ENCODE measurements around the gene ANKRD44. TPM values are rescaled to one million over a fixed set of nuclear protein-coding genes. Genes with fewer than 3 reads are reported as not detected.

ANKRD44 gene
- total RNA-seq, 1 experiment from 2014 or later: 0.68 TPM

DNA sequence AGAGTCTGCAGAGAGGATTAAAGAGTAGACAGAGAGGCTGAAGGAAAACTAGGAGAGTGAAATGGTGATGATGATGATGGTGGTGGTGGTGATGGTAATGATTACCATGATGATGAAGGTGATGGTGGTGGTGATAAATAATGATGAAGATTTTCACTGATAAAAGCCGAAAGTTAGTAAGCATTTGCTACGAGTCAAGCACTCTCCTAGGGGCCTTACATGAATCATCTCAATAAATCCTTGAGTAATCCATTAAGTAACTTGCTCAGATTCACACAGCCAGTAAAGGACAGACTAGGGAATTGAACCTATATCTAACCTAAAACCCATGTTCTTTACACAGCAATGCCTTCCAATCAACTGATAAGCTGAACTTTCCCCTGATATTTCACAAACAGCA lies 277.4 kb downstream of the ANKRD44 start (continued):
- TF ChIP-seq, protein P1, sequence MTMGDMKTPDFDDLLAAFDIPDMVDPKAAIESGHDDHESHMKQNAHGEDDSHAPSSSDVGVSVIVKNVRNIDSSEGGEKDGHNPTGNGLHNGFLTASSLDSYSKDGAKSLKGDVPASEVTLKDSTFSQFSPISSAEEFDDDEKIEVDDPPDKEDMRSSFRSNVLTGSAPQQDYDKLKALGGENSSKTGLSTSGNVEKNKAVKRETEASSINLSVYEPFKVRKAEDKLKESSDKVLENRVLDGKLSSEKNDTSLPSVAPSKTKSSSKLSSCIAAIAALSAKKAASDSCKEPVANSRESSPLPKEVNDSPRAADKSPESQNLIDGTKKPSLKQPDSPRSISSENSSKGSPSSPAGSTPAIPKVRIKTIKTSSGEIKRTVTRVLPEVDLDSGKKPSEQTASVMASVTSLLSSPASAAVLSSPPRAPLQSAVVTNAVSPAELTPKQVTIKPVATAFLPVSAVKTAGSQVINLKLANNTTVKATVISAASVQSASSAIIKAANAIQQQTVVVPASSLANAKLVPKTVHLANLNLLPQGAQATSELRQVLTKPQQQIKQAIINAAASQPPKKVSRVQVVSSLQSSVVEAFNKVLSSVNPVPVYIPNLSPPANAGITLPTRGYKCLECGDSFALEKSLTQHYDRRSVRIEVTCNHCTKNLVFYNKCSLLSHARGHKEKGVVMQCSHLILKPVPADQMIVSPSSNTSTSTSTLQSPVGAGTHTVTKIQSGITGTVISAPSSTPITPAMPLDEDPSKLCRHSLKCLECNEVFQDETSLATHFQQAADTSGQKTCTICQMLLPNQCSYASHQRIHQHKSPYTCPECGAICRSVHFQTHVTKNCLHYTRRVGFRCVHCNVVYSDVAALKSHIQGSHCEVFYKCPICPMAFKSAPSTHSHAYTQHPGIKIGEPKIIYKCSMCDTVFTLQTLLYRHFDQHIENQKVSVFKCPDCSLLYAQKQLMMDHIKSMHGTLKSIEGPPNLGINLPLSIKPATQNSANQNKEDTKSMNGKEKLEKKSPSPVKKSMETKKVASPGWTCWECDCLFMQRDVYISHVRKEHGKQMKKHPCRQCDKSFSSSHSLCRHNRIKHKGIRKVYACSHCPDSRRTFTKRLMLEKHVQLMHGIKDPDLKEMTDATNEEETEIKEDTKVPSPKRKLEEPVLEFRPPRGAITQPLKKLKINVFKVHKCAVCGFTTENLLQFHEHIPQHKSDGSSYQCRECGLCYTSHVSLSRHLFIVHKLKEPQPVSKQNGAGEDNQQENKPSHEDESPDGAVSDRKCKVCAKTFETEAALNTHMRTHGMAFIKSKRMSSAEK (CRISPR knock-in tag; IDR thresholded peaks at IDR 0.05; ENCODE audit: borderline replicate concordance): no peak

GRCh38 chr2:197031803-197032202 lies 278.8 kb downstream of the ANKRD44 start:
- Mint-ChIP-seq H3K4me1 (no peaks in the 10 kb centered on the region), H3K27me3 (ENCODE audit: low read depth) (no peaks in the 10 kb centered on the region; the same call in 1 of the 2 replicates), H3K4me3 (no peak overlapping the region), H3K36me3 (no peaks in the 10 kb centered on the region), H3K27ac (no peak overlapping the region), H3K9me3 (no peaks in the 10 kb centered on the region)
- ChIA-PET POLR2A (no interaction called here), CTCF (no interaction called here)
- ATAC-seq (no peak), DNase-seq (ENCODE audit: low spot score) (no peak)
- TF ChIP-seq ETV6 (CRISPR knock-in tag; IDR thresholded peaks at IDR 0.05) (no peak), GRHL2 (CRISPR knock-in tag; IDR thresholded peaks at IDR 0.05; ENCODE audit: insufficient replicate concordance, severe bottlenecking) (no peak)

DNA sequence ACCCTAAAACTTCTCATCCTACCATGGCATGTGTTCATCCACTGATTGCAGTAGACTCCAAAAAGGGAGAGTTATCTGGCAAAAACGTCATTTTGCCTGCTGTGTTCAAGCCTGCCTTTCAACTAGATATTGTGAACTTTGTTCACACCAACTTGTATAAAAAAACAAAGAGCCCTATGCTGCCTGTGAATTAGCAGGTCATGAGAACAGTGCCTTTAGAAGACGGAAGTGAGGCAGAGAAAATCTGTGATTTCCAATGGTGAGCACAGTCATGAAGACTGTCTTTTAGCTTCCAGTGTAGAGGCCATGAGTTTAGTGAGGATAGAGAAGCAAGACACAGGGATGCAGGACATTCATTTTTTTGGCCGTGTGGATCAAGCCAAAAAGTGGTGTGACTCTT lies 280.5 kb downstream of the ANKRD44 start:
- DNase-seq (ENCODE audit: low spot score) (no peak), ATAC-seq (no peak)
- H3K9me3 Mint-ChIP-seq: no peaks in the 10 kb centered on the region
- ChIA-PET POLR2A (no interaction called here), CTCF (interaction anchor here (1.4 kb wide), 1 partner anchor 18 kb away, joined by 3 read pairs; no protein-coding TSS in a partner anchor)
- H3K27me3 Mint-ChIP-seq (ENCODE audit: low read depth): no peaks in the 10 kb centered on the region; the same call in 1 of the 2 replicates
- no peak overlapping the region for H3K4me3 Mint-ChIP-seq
- TF ChIP-seq CREM (CRISPR knock-in tag; IDR thresholded peaks at IDR 0.05): no peak
- no peak for TF ChIP-seq CREB1 (CRISPR knock-in tag; IDR thresholded peaks at IDR 0.05)
- no peak for TF ChIP-seq ZNF121 (CRISPR knock-in tag; IDR thresholded peaks at IDR 0.05)
- TF ChIP-seq, protein P2, sequence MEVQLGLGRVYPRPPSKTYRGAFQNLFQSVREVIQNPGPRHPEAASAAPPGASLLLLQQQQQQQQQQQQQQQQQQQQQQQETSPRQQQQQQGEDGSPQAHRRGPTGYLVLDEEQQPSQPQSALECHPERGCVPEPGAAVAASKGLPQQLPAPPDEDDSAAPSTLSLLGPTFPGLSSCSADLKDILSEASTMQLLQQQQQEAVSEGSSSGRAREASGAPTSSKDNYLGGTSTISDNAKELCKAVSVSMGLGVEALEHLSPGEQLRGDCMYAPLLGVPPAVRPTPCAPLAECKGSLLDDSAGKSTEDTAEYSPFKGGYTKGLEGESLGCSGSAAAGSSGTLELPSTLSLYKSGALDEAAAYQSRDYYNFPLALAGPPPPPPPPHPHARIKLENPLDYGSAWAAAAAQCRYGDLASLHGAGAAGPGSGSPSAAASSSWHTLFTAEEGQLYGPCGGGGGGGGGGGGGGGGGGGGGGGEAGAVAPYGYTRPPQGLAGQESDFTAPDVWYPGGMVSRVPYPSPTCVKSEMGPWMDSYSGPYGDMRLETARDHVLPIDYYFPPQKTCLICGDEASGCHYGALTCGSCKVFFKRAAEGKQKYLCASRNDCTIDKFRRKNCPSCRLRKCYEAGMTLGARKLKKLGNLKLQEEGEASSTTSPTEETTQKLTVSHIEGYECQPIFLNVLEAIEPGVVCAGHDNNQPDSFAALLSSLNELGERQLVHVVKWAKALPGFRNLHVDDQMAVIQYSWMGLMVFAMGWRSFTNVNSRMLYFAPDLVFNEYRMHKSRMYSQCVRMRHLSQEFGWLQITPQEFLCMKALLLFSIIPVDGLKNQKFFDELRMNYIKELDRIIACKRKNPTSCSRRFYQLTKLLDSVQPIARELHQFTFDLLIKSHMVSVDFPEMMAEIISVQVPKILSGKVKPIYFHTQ (CRISPR knock-in tag; IDR thresholded peaks at IDR 0.05): no peak
- TF ChIP-seq JUN (CRISPR knock-in tag; IDR thresholded peaks at IDR 0.05): no peak
- TF ChIP-seq RELA (CRISPR knock-in tag; IDR thresholded peaks at IDR 0.05; ENCODE audit: borderline replicate concordance): no peak
- no peak for TF ChIP-seq TP53 (CRISPR knock-in tag; IDR thresholded peaks at IDR 0.05)
- TF ChIP-seq GABPB1 (CRISPR knock-in tag; IDR thresholded peaks at IDR 0.05): no peak
- no peaks in the 10 kb centered on the region for H3K4me1 Mint-ChIP-seq
- H3K27ac Mint-ChIP-seq: no peak overlapping the region
- H3K36me3 Mint-ChIP-seq: no peaks in the 10 kb centered on the region

DNA sequence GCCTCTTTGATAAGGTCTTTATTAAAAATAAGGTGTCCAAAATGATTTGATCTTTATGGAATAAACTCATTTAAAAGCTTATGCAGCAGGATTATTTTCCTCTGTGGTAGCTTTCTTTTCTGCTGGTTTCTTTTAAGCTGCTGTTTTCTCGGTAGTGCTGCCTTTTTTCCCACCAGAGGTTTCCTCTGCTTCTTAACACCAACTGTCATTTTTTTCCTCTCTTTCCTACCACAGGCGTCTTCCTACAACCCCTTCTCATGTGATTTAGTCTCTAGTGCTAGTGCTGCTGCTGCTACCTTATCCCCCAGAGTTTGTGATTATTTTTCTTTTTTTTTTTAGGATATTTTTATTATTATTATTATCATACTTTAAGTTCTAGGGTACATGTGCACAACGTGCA lies 281.9 kb downstream of the ANKRD44 start:
- POLR2A ChIA-PET: no interaction called here
- DNase-seq (ENCODE audit: low spot score): no peak
- Mint-ChIP-seq H3K9me3 (no peaks in the 10 kb centered on the region), H3K36me3 (no peaks in the 10 kb centered on the region), H3K4me1 (no peaks in the 10 kb centered on the region), H3K4me3 (no peak overlapping the region), H3K27ac (no peak overlapping the region), H3K27me3 (ENCODE audit: low read depth) (no peaks in the 10 kb centered on the region)
- CTCF ChIA-PET: interaction anchor here (1.5 kb wide), 1 partner anchor 17 kb away, joined by 8 read pairs; no protein-coding TSS in a partner anchor
- no peak for ATAC-seq
- TF ChIP-seq TEAD1 (CRISPR knock-in tag; IDR thresholded peaks at IDR 0.05) (no peak), MXD4 (CRISPR knock-in tag; IDR thresholded peaks at IDR 0.05; ENCODE audit: borderline replicate concordance) (no peak), ZNF219 (CRISPR knock-in tag; IDR thresholded peaks at IDR 0.05; ENCODE audit: borderline replicate concordance) (no peak), ATF1 (CRISPR knock-in tag; IDR thresholded peaks at IDR 0.05) (no peak), TCF7 (CRISPR knock-in tag; IDR thresholded peaks at IDR 0.05; ENCODE audit: low read depth) (no peak), TEAD4 (CRISPR knock-in tag; IDR thresholded peaks at IDR 0.05) (no peak), ESRRA (CRISPR knock-in tag; IDR thresholded peaks at IDR 0.05; ENCODE audit: borderline replicate concordance) (no peak), E2F1 (CRISPR knock-in tag; IDR thresholded peaks at IDR 0.05) (no peak), ZNF263 (CRISPR knock-in tag; IDR thresholded peaks at IDR 0.05; ENCODE audit: low read depth) (no peak), USF1 (CRISPR knock-in tag; IDR thresholded peaks at IDR 0.05) (no peak)
- TF ChIP-seq, protein P3, sequence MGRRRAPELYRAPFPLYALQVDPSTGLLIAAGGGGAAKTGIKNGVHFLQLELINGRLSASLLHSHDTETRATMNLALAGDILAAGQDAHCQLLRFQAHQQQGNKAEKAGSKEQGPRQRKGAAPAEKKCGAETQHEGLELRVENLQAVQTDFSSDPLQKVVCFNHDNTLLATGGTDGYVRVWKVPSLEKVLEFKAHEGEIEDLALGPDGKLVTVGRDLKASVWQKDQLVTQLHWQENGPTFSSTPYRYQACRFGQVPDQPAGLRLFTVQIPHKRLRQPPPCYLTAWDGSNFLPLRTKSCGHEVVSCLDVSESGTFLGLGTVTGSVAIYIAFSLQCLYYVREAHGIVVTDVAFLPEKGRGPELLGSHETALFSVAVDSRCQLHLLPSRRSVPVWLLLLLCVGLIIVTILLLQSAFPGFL (CRISPR knock-in tag; IDR thresholded peaks at IDR 0.05; ENCODE audit: borderline replicate concordance): no peak
